Caco-2 (cell line): ENCODE results near the gene VMA21. TPM values are rescaled to one million over a fixed set of nuclear protein-coding genes. Genes with fewer than 3 reads are reported as not detected.

ENCODE experiments used
- BruUV-seq: library from RNA; stranded (reverse); fragments of 400-500 nt; replicated peaks from 2 replicates; lab custom pipeline; 2021; lab: Mats Ljungman, UMichigan
- CTCF ChIA-PET: fragments of 300-600 bp; sonication (Branson Sonifier 250); formaldehyde crosslinking; loops from one replicate; lab custom pipeline; 2022; ENCODE audit warnings: antibody characterized with exemption; lab: Charles Lee
- POLR2A ChIA-PET: fragments of 300-600 bp; sonication (Branson Sonifier 250); formaldehyde crosslinking; loops from one replicate; lab custom pipeline; 2022; ENCODE audit warnings: antibody characterized with exemption; lab: Charles Lee
- DNase-seq, 2 experiments: peaks; one replicate each; pipeline versions ENCODE4 v3.0.0 to v3.0.0-alpha.2; 2020 to 2022
- H3K27me3 ChIP-seq: replicated peaks from 2 replicates; pipeline ENCODE4 v1.6.0; 2011; ENCODE audit warnings: low read length; ENCODE audit not compliant: control insufficient read depth, insufficient read depth
- H3K36me3 ChIP-seq: 2 replicates; pipeline ENCODE4 v1.5.1; 2011; ENCODE audit warnings: low read length; ENCODE audit not compliant: control insufficient read depth, insufficient read depth
- H3K4me1 ChIP-seq: fragments of 250-450 bp; sonication (Bioruptor Pico); 2 replicates; pipeline ENCODE4 v1.5.1; 2020; ENCODE audit warnings: mild to moderate bottlenecking
- H3K4me3 ChIP-seq: 2 replicates; pipeline ENCODE4 v1.5.1; 2011; ENCODE audit warnings: low read depth, mild to moderate bottlenecking, control low read depth, low read length
- H3K9me3 ChIP-seq: fragments of 250-450 bp; sonication (Bioruptor Pico); 2 replicates; pipeline ENCODE4 v1.5.1; 2020; ENCODE audit warnings: mild to moderate bottlenecking, moderate library complexity
- H3K27ac Mint-ChIP-seq: one replicate; pipeline ENCODE4 v1.8.0; 2022; ENCODE audit warnings: mixed read lengths; ENCODE audit not compliant: unreplicated experiment
- H3K27me3 Mint-ChIP-seq: one replicate; pipeline ENCODE4 v1.8.0; 2022; ENCODE audit warnings: mixed read lengths; ENCODE audit not compliant: insufficient read depth, unreplicated experiment
- H3K36me3 Mint-ChIP-seq: one replicate; pipeline ENCODE4 v1.8.0; 2022; ENCODE audit warnings: mild to moderate bottlenecking, mixed read lengths; ENCODE audit not compliant: insufficient read depth, unreplicated experiment
- H3K4me1 Mint-ChIP-seq: one replicate; pipeline ENCODE4 v1.8.0; 2022; ENCODE audit warnings: low read depth, mixed read lengths; ENCODE audit not compliant: unreplicated experiment
- H3K4me3 Mint-ChIP-seq: one replicate; pipeline ENCODE4 v1.8.0; 2022; ENCODE audit warnings: mild to moderate bottlenecking, moderate library complexity, mixed read lengths; ENCODE audit not compliant: unreplicated experiment
- H3K9me3 Mint-ChIP-seq: one replicate; pipeline ENCODE4 v1.8.0; 2022; ENCODE audit warnings: mixed read lengths; ENCODE audit not compliant: unreplicated experiment
- intact Hi-C: fragments of 100-400 bp; cut with micrococcal nuclease; formaldehyde crosslinking; loops from one replicate; pipeline ENCODE4 v1.10.0; 2022; ENCODE audit not compliant: unreplicated experiment
- total RNA-seq: library from RNA; stranded (reverse); gene quantifications from 2 replicates; pipeline ENCODE4 v1.2.3, GENCODE V29; 2022
- TF ChIP-seq, protein P1 (sequence below), 2 experiments: fragments of 200-600 bp in 1 of 2; IDR thresholded peaks; 1 replicate in 1 of 2; 2 replicates in 1 of 2; pipeline versions ENCODE4 v1.5.1 to v1.8.0; 2011 to 2022; ENCODE audit warnings: antibody characterized with exemption in 1 of 2, control low read depth in 1 of 2, inconsistent platforms in 1 of 2, low read depth in 1 of 2, low read length in 1 of 2, mild to moderate bottlenecking in 1 of 2, moderate library complexity in 1 of 2; ENCODE audit not compliant: insufficient read depth in 1 of 2, severe bottlenecking in 1 of 2, unreplicated experiment in 1 of 2

Gene VMA21
- total RNA-seq, 1 experiment from 2014 or later: 39.3 TPM

DNA sequence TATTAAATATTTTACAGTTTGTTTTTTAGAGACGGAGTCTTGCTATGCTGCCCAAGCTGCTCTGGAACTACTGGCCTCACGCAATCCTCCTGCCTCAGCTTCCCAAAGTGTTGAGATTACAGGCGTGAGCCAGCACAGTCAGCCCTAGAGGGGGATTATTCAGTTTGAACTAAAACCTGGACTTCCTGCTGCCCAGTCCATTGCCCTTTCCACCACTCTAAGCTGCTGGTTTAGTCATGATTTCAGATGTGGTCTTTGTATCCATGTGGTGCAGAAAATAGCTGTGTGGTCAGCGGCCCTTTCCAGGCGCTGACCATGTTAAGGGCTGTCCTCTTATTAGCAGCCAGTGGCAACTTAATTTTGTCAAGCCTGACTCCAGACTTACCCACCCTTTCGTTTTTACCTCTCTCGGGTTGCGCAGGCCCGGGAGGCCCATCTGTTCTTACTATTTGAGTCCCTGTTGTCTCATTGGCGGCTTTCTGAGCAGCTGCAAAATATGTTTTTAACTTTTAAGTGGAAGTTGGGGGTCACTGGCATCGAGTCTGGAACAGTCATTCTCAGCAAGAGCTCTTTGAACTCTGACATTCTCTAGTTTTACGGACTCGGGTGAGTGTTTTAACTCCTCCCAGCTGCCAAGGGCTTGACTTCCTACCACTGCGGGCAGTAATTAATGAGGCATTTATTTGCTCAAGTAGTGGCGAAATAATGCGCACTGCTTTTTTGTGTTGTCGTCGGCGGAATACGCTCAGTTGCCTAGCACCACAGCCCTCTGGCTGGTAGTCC, 773 bp upstream of the VMA21 start:
- H3K36me3 Mint-ChIP-seq: peaks cover 5% of the 10 kb centered on the region
- ChIA-PET POLR2A (interaction anchor here (0.7 kb wide), 1 partner anchor 629 kb away, joined by 6 read pairs; no protein-coding TSS in a partner anchor), CTCF (no interaction called here)
- TF ChIP-seq, protein P1, sequence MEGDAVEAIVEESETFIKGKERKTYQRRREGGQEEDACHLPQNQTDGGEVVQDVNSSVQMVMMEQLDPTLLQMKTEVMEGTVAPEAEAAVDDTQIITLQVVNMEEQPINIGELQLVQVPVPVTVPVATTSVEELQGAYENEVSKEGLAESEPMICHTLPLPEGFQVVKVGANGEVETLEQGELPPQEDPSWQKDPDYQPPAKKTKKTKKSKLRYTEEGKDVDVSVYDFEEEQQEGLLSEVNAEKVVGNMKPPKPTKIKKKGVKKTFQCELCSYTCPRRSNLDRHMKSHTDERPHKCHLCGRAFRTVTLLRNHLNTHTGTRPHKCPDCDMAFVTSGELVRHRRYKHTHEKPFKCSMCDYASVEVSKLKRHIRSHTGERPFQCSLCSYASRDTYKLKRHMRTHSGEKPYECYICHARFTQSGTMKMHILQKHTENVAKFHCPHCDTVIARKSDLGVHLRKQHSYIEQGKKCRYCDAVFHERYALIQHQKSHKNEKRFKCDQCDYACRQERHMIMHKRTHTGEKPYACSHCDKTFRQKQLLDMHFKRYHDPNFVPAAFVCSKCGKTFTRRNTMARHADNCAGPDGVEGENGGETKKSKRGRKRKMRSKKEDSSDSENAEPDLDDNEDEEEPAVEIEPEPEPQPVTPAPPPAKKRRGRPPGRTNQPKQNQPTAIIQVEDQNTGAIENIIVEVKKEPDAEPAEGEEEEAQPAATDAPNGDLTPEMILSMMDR (IDR thresholded peaks at IDR 0.05; ENCODE audit: insufficient read depth in 1 of 2, low read depth in 1 of 2, low read length in 1 of 2, severe bottlenecking in 1 of 2, unreplicated experiment in 1 of 2): no peak
- intact Hi-C loops: no loop called here
- peak overlapping the region; percentile 86 for H3K27ac Mint-ChIP-seq
- peak overlapping the region; percentile 91 for H3K4me3 Mint-ChIP-seq
- no peaks in the 10 kb centered on the region for H3K9me3 Mint-ChIP-seq
- no peaks in the 10 kb centered on the region for H3K9me3 ChIP-seq
- no peaks in the 10 kb centered on the region for H3K36me3 ChIP-seq
- H3K4me1 Mint-ChIP-seq: peaks cover 12% of the 10 kb centered on the region
- BruUV-seq: TSS peak; percentile 76
- H3K4me1 ChIP-seq: no peaks in the 10 kb centered on the region
- H3K27me3 ChIP-seq: no peaks in the 10 kb centered on the region
- H3K4me3 ChIP-seq: peak overlapping the region; percentile 57
- DNase-seq: no peak
- no peaks in the 10 kb centered on the region for H3K27me3 Mint-ChIP-seq

- Mint-ChIP-seq H3K36me3 (peaks cover 5% of the 10 kb centered on the region), H3K9me3 (no peaks in the 10 kb centered on the region), H3K4me3 (peak overlapping the region; percentile 91), H3K27ac (peak overlapping the region; percentile 86), H3K27me3 (no peaks in the 10 kb centered on the region), H3K4me1 (peaks cover 12% of the 10 kb centered on the region)
- intact Hi-C loops: no loop called here
- CTCF ChIA-PET: no interaction called here
- no TSS peak for BruUV-seq
- H3K4me3 ChIP-seq: peak overlapping the region; percentile 85
- H3K9me3 ChIP-seq: no peaks in the 10 kb centered on the region
- H3K36me3 ChIP-seq: no peaks in the 10 kb centered on the region
- no peaks in the 10 kb centered on the region for H3K27me3 ChIP-seq
- peak in 1 of 2 experiments; percentile 2 for DNase-seq
- TF ChIP-seq, protein P1 (IDR thresholded peaks at IDR 0.05; ENCODE audit: insufficient read depth in 1 of 2, low read depth in 1 of 2, low read length in 1 of 2, severe bottlenecking in 1 of 2, unreplicated experiment in 1 of 2): no peak
- no peaks in the 10 kb centered on the region for H3K4me1 ChIP-seq
- POLR2A ChIA-PET: no interaction called here
Measured at GRCh38 chrX:151397741-151398070, 700 bp downstream of the VMA21 start.

- intact Hi-C loops: no loop called here
- Mint-ChIP-seq H3K4me3 (peak overlapping the region; percentile 91), H3K27ac (no peak overlapping the region), H3K36me3 (peaks cover 7% of the 10 kb centered on the region), H3K27me3 (no peaks in the 10 kb centered on the region), H3K4me1 (peaks cover 12% of the 10 kb centered on the region), H3K9me3 (no peaks in the 10 kb centered on the region)
- H3K4me1 ChIP-seq: no peaks in the 10 kb centered on the region
- H3K27me3 ChIP-seq: no peaks in the 10 kb centered on the region
- no TSS peak for BruUV-seq
- H3K36me3 ChIP-seq: no peaks in the 10 kb centered on the region
- H3K9me3 ChIP-seq: no peaks in the 10 kb centered on the region
- CTCF ChIA-PET: no interaction called here
- TF ChIP-seq, protein P1 (IDR thresholded peaks at IDR 0.05; ENCODE audit: insufficient read depth in 1 of 2, low read depth in 1 of 2, low read length in 1 of 2, severe bottlenecking in 1 of 2, unreplicated experiment in 1 of 2): no peak
- POLR2A ChIA-PET: no interaction called here
- peak overlapping the region; percentile 85 for H3K4me3 ChIP-seq
- DNase-seq: no peak
Measured at GRCh38 chrX:151398346-151398745, 1.3 kb downstream of the VMA21 start.
